ENCODE measurements around the gene SIMC1.

SIMC1 gene

DNA sequence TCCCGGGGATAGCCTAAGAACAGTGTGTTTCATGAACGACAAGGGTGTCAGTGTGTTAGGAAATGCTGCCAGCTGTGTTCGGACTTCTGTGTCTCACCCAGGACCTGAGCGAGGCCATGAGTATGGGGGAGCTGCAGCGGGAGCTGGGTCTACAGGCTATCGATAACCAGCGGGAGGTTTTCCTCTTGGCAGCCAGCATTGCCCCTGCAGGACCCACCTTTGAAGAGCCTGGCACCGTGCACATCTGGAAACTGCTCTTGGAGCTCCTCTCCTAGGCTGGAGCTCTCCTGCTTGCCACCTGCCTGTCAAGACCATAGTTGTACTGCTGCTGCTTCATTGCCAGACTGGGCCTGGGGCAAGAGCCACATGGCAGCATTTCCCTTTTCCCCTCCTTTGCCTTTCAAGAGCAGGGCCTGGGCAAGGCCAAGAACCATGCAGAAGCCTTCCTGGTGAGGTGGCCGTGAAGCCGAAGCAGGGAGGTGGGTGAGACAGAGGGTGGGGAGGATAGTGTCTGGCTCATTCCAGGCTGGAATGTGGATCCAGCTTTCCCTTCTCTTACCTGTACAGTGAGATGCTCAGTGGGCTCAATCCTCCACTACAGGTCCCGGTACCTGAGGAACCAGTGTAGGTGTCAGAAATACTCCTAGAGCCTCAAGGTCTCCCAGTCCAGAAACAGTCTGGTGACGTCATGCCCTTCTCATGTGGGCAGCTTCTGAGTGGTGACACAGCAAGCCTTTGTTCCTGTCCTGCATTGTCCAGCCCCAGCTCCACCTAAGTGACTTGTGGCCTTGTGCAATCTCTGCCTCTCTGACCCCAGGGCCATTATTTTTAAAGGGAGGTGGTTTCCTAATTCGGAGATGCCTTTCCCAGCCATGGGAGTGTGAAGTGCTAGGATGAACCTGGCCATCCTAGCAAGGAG is 133.7 kb downstream of the SIMC1 start:
- H3K4me3 ChIP-seq (ENCODE audit: low read depth, low read length) = no peak overlapping the region
- TF ChIP-seq CTCF (IDR thresholded peaks at IDR 0.05; ENCODE audit: control insufficient read depth, extremely low read depth, insufficient read depth) = no peak
- no peak for DNase-seq (ENCODE audit: low read depth)

- no peak overlapping the region for H3K4me3 ChIP-seq (ENCODE audit: low read depth, low read length)
- no peak for TF ChIP-seq CTCF (IDR thresholded peaks at IDR 0.05; ENCODE audit: control insufficient read depth, extremely low read depth, insufficient read depth)
- no peak for DNase-seq (ENCODE audit: low read depth)
These were observed 135.0 kb downstream of the SIMC1 start for GRCh38 chr5:176373100-176373818.

DNA sequence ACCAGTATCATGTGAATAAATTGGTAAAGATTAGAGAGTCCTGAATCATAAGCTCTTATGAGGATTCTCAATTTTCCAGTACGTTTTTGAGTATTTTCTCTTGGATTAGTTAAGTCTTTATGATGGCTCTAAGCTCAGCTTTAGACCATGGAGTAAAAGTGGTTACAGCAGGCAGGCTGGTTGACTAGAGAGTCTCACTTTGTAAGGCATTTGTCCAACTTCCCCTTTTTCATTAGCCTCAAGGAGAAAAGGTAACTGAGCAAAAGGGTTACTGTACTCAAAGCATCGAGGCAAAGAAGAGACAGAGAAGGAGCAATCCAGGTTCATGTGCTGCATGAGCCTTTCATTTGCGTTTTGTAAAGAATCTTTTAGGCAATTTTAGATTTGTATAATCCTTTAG is 141.7 kb downstream of the SIMC1 start:
- no peak for DNase-seq (ENCODE audit: low read depth)
- H3K4me3 ChIP-seq (ENCODE audit: low read depth, low read length) = no peak overlapping the region

GRCh38 chr5:176381423-176381822 is 143.2 kb downstream of the SIMC1 start:
- no peak overlapping the region for H3K4me3 ChIP-seq (ENCODE audit: low read depth, low read length)
- DNase-seq (ENCODE audit: low read depth) = no peak
- TF ChIP-seq CTCF (IDR thresholded peaks at IDR 0.05; ENCODE audit: control insufficient read depth, extremely low read depth, insufficient read depth) = no peak

More for the DNA sequence above, 141.7 kb downstream of the SIMC1 start:
- no peak for TF ChIP-seq CTCF (IDR thresholded peaks at IDR 0.05; ENCODE audit: control insufficient read depth, extremely low read depth, insufficient read depth)

GRCh38 chr5:176381979-176382378 is 143.8 kb downstream of the SIMC1 start:
- DNase-seq (ENCODE audit: low read depth) = no peak
- no peak for TF ChIP-seq CTCF (IDR thresholded peaks at IDR 0.05; ENCODE audit: control insufficient read depth, extremely low read depth, insufficient read depth)
- no peak overlapping the region for H3K4me3 ChIP-seq (ENCODE audit: low read depth, low read length)

- DNase-seq (ENCODE audit: low read depth) = no peak
- no peak for TF ChIP-seq CTCF (IDR thresholded peaks at IDR 0.05; ENCODE audit: control insufficient read depth, extremely low read depth, insufficient read depth)
- no peak overlapping the region for H3K4me3 ChIP-seq (ENCODE audit: low read depth, low read length)
These were observed 144.5 kb downstream of the SIMC1 start for GRCh38 chr5:176382721-176383120.
